ENCODE measurements around the gene ABHD14A. TPM values are rescaled to one million over a fixed set of nuclear protein-coding genes. Genes with fewer than 3 reads are reported as not detected.

ABHD14A gene
- total RNA-seq, 6 experiments from 2014 or later: 8.3 to 22.2 (median 15.1) TPM

DNA sequence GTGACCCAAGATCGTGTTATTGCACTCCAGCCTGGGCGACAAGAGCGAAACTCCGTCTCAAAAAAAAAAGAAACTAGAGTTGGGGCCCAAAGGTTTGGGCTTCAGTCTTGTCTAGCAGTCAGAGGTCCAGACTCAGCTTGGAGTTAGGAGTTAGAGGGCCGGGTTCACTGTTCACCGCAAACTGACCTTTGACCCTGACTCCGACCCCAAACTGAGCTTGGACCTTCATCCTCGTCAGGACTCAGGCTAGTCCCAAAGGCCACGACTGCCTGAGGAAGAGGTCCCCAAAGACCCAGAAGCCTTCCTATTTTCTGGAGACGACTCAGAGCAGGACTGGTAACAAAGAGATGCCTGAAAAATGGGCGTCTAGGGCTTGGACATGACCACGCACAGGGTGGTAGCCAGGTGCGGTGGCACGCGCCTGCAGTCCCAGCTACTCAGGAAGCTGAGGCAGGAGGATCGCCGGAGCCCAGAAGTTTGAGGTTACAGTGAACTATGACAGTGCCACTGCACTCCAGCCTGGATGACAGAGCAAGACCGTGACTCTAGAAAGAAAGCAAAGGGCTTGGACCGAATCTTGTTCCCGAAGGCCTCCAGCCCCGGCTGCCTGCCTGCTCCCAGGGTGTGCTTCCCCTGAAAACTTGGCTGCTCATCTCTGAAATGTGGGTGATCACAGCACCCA, 43.6 kb downstream of the ABHD14A start:
- 60% methylated on average over 2 of the region's 21 CpGs for WGBS (ENCODE audit: insufficient coverage, low coverage, low lambda C conversion rate, missing lambda C conversion rate)
- Histone ChIP-seq H3K36me3 (no peaks in the 10 kb centered on the region), H3K27me3 (no peaks in the 10 kb centered on the region), H3K4me3 (no peak overlapping the region), H3K4me1 (no peaks in the 10 kb centered on the region), H3K9me3 (no peaks in the 10 kb centered on the region), H3K27ac (no peak overlapping the region)
- DNase-seq (no peak), ATAC-seq (no peak)
- TF ChIP-seq POLR2A (IDR thresholded peaks at IDR 0.05) (no peak), CTCF (IDR thresholded peaks at IDR 0.05) (no peak)
- intact Hi-C loops (cut with DNase I): no loop called here

GRCh38 chr3:52019352-52020080, 44.7 kb downstream of the ABHD14A start:
- no peak overlapping the region for H3K27ac ChIP-seq
- H3K27me3 ChIP-seq: no peaks in the 10 kb centered on the region
- no peak overlapping the region for H3K4me3 ChIP-seq
- no peaks in the 10 kb centered on the region for H3K4me1 ChIP-seq
- TF ChIP-seq CTCF (IDR thresholded peaks at IDR 0.05): no peak
- TF ChIP-seq POLR2A (IDR thresholded peaks at IDR 0.05): no peak
- no peaks in the 10 kb centered on the region for H3K9me3 ChIP-seq
- DNase-seq (no peak), ATAC-seq (peak in 1 of 4 donors; percentile 25)
- intact Hi-C loops (cut with DNase I): no loop called here
- no CpG with 5 or more reads among the region's 17 CpGs for WGBS (ENCODE audit: insufficient coverage, low coverage, low lambda C conversion rate, missing lambda C conversion rate)
- H3K36me3 ChIP-seq: no peaks in the 10 kb centered on the region

GRCh38 chr3:52020796-52021195, 45.9 kb downstream of the ABHD14A start:
- TF ChIP-seq POLR2A (IDR thresholded peaks at IDR 0.05) (no peak), CTCF (IDR thresholded peaks at IDR 0.05) (no peak)
- no peak overlapping the region for H3K4me3 ChIP-seq
- intact Hi-C loops (cut with DNase I): no loop called here
- 100% methylated on average over 1 of the region's 7 CpGs for WGBS (ENCODE audit: insufficient coverage, low coverage, low lambda C conversion rate, missing lambda C conversion rate)
- no peaks in the 10 kb centered on the region for H3K9me3 ChIP-seq
- H3K27me3 ChIP-seq: no peaks in the 10 kb centered on the region
- ATAC-seq: no peak
- H3K36me3 ChIP-seq: no peaks in the 10 kb centered on the region
- H3K4me1 ChIP-seq: no peaks in the 10 kb centered on the region
- DNase-seq: no peak
- no peak overlapping the region for H3K27ac ChIP-seq

DNA sequence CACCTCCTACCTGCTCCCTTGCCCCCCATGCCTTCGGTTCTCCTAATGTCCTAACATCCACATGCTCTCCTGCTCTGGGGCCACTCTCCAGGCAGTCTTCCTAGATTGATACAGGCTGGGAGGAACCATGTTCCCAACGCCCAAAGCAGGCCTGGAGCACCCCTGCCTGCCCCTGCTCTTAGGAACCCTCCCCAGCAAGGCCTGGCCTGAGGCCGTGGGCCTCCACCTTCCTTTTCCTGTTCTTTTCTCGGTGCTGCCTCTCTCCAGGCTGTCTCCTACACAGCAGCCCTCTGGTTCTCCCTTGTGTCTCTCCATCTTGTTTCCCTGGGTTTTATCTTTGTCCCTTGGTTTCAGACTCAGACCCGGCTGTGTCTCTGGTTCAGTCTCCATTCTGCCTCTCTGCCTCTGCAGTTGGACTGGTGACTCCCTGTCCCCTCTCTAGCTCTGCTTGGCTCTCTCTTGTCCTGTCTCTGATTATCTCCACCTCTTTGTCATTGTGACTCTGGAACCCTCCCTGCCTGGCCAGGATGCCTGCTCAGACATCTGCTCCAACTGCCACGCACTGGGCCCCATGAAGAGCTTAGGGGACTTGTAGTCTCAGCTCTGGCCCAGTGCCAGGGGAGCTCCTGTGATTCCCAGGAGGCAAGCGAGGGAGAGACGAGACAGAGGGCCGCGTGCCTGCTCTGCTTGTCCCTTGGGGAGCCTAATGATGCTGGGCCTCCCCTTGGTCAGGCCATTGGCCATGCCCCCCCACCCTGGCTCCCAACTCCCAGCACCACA, 46.8 kb downstream of the ABHD14A start:
- Histone ChIP-seq H3K9me3 (no peaks in the 10 kb centered on the region), H3K4me1 (no peaks in the 10 kb centered on the region), H3K27ac (no peak overlapping the region), H3K36me3 (no peaks in the 10 kb centered on the region), H3K27me3 (no peaks in the 10 kb centered on the region), H3K4me3 (no peak overlapping the region)
- 74% methylated on average over 4 of the region's 10 CpGs for WGBS (ENCODE audit: insufficient coverage, low coverage, low lambda C conversion rate, missing lambda C conversion rate)
- DNase-seq (no peak), ATAC-seq (peak in 1 of 4 donors; percentile 14)
- TF ChIP-seq POLR2A (IDR thresholded peaks at IDR 0.05) (no peak), CTCF (IDR thresholded peaks at IDR 0.05) (no peak)
- intact Hi-C loops (cut with DNase I): no loop called here
